Right atrium auricular region (tissue), 2 donors: ENCODE measurements around the gene CERS6. TPM values are rescaled to one million over a fixed set of nuclear protein-coding genes. Genes with fewer than 3 reads are reported as not detected.

ENCODE experiments used
- DNase-seq: peaks from one replicate; pipeline ENCODE4 v3.0.0-alpha.2; 2019; ENCODE audit warnings: low spot score
- H3K27ac ChIP-seq, 2 donors: fragments of 200-600 bp; sonication (generic); 1 replicate in 1 of 2; 2 replicates in 1 of 2; pipeline ENCODE4 v1.5.1; 2016 to 2019
- H3K27me3 ChIP-seq, 2 donors: fragments of 200-600 bp; sonication (generic); one replicate each; pipeline versions ENCODE4 v1.5.1 to v1.6.0; 2017 to 2019
- H3K36me3 ChIP-seq: fragments of 200-600 bp; sonication (generic); one replicate; pipeline ENCODE4 v1.5.1; 2016
- H3K4me1 ChIP-seq, 2 donors: fragments of 200-600 bp; sonication (generic); one replicate each; pipeline versions ENCODE4 v1.5.1 to v1.6.0; 2017 to 2019
- H3K4me3 ChIP-seq, 2 donors: fragments of 200-600 bp; sonication (generic); 1 replicate in 1 of 2; 2 replicates in 1 of 2; pipeline ENCODE4 v1.5.1; 2017 to 2019; ENCODE audit warnings: mild to moderate bottlenecking in 1 of 2, moderate library complexity in 1 of 2
- H3K9me3 ChIP-seq, 2 donors: fragments of 200-600 bp; sonication (generic); one replicate each; pipeline ENCODE4 v1.5.1; 2019
- CTCF ChIP-seq, 2 donors: fragments of 200-600 bp; sonication (generic); IDR thresholded peaks; one replicate each; pipeline ENCODE4 v1.5.1; 2019; ENCODE audit warnings: antibody characterized with exemption in 2 of 2
- total RNA-seq, 2 donors: library from RNA; depleted of rRNA; stranded (reverse); fragments of >200 nt; gene quantifications; one replicate each; pipeline ENCODE4 v1.1.0, GENCODE V29; 2016

The CERS6 gene
- total RNA-seq, 2 donors from 2014 or later, result 59.4 to 74.5 TPM

DNA sequence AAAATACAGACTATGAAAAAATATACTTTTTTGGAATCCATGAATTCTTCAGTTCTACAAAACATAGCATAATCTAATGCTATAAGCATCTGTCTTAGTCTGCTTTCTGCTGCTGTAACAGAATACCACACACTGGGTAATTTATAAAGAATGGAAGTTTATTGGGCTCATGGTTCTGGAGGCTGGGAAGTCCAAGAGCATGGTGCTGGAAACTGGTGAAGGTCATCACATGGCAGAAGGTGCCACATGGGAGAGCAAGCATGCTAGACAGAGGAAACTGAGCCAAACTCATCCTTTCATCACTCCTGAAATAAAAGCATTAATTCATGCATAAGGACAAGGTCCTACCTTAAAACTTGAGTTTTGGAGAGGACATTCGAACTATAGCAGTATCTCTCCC, 319.8 kb downstream of the CERS6 start:
- TF ChIP-seq CTCF (IDR thresholded peaks at IDR 0.05), result no peak
- Histone ChIP-seq H3K4me1 (peaks cover 0 to 10% of the 10 kb centered on the region in 2 donors), H3K27ac (no peak overlapping the region), H3K9me3 (no peaks in the 10 kb centered on the region), H3K36me3 (no peaks in the 10 kb centered on the region), H3K27me3 (no peaks in the 10 kb centered on the region), H3K4me3 (no peak overlapping the region)
- no peak for DNase-seq

GRCh38 chr2:168780669-168781071, 324.6 kb downstream of the CERS6 start:
- Histone ChIP-seq H3K4me3 (no peak overlapping the region), H3K4me1 (no peaks in the 10 kb centered on the region), H3K27me3 (no peaks in the 10 kb centered on the region), H3K9me3 (no peaks in the 10 kb centered on the region), H3K27ac (no peak overlapping the region), H3K36me3 (no peaks in the 10 kb centered on the region)
- no peak for TF ChIP-seq CTCF (IDR thresholded peaks at IDR 0.05)
- no peak for DNase-seq

- Histone ChIP-seq H3K4me3 (no peak overlapping the region), H3K27ac (no peak overlapping the region), H3K27me3 (no peaks in the 10 kb centered on the region), H3K9me3 (no peaks in the 10 kb centered on the region), H3K4me1 (no peaks in the 10 kb centered on the region), H3K36me3 (no peaks in the 10 kb centered on the region)
- TF ChIP-seq CTCF (IDR thresholded peaks at IDR 0.05), result no peak
- no peak for DNase-seq
Measured at GRCh38 chr2:168781191-168781817, 325.2 kb downstream of the CERS6 start.

DNA sequence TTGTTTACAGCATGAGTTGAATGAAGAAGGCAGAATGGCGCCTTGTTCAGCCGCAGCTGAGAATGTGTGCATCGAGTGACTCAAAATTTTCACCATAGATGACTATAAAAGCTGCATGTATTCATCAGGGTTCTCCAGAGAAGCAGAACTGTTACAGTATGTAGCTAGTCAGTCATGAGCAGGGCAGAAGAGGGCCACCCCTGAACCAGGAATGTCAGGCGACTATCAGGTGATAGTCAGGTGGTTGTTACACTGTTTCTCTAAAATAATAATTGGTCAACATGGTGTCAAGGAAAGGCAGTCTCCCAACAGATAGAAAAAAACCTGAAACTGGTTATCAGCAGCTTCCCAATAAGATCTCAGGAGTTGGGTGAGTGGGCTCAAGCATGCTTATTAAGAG, 326.2 kb downstream of the CERS6 start:
- no peak for TF ChIP-seq CTCF (IDR thresholded peaks at IDR 0.05)
- H3K27me3 ChIP-seq, result no peaks in the 10 kb centered on the region
- no peak overlapping the region for H3K4me3 ChIP-seq
- H3K27ac ChIP-seq, result no peak overlapping the region
- no peaks in the 10 kb centered on the region for H3K9me3 ChIP-seq
- no peaks in the 10 kb centered on the region for H3K4me1 ChIP-seq
- H3K36me3 ChIP-seq, result no peaks in the 10 kb centered on the region
- DNase-seq, result no peak

DNA sequence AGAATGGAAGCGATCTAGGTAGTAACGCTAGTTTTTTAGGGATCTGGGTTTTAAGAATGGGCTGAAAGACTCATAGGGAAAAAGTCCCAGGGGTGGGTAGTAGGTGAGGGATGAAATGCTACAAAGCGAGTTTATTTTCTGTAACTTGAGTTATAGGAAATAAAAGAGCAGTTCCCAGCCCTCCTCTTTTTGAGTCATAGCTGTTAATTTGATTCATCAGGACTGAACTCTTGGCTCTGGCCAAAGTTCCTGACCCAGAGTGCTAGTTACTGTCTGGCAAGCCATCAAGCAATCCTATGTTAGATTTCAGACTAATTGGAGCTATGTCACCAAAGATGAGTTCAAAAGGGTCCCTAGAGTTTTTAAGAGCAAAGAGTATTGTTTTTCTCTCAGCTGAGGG, 328.9 kb downstream of the CERS6 start:
- no peak for TF ChIP-seq CTCF (IDR thresholded peaks at IDR 0.05)
- no peaks in the 10 kb centered on the region for H3K4me1 ChIP-seq
- no peak for DNase-seq

More for the DNA sequence above, 328.9 kb downstream of the CERS6 start:
- no peaks in the 10 kb centered on the region for H3K36me3 ChIP-seq
- H3K4me3 ChIP-seq, result no peak overlapping the region
- no peak overlapping the region for H3K27ac ChIP-seq
- H3K9me3 ChIP-seq, result no peaks in the 10 kb centered on the region
- no peaks in the 10 kb centered on the region for H3K27me3 ChIP-seq
